Left lobe of liver (tissue), 2 donors: ENCODE data around the gene OPCML. TPM values are rescaled to one million over a fixed set of nuclear protein-coding genes. Genes with fewer than 3 reads are reported as not detected.
A peak's percentile ranks its signal among the peaks of the same experiment; 100 is the strongest.

Experiments
- ATAC-seq: fragments of 200-7000 bp; cut with Tn5 transposase; one replicate; pipeline ENCODE4 v1.9.1; 2020; ENCODE audit warnings: mild to moderate bottlenecking, moderate library complexity
- DNase-seq: peaks from one replicate; pipeline ENCODE4 v3.0.0-alpha.2; 2020; ENCODE audit warnings: low spot score
- total RNA-seq: library from RNA; stranded (reverse); gene quantifications from one replicate; pipeline ENCODE4 v1.2.1, GENCODE V29; 2021
- donor health status: DM: no; HTN: no; CAD: no; lungs with moderate emphysema.
- donor health status: DM: no; HTN: yes; CAD: no.

Gene OPCML
- total RNA-seq, 1 donor from 2014 or later: 0.05 TPM

- ATAC-seq (no peak), DNase-seq (no peak)
These were observed 562.4 kb downstream of the OPCML start for GRCh38 chr11:132969892-132970291.

GRCh38 chr11:132962041-132962440 is 570.3 kb downstream of the OPCML start:
- DNase-seq: no peak
- ATAC-seq: no peak

- DNase-seq (no peak), ATAC-seq (no peak)
These were observed 570.8 kb downstream of the OPCML start for GRCh38 chr11:132961453-132961852.

- ATAC-seq (no peak), DNase-seq (no peak)
These were observed 571.8 kb downstream of the OPCML start for GRCh38 chr11:132960273-132961078.

- DNase-seq (no peak), ATAC-seq (no peak)
These were observed 572.6 kb downstream of the OPCML start for GRCh38 chr11:132959693-132960092.

- DNase-seq (no peak), ATAC-seq (no peak)
These were observed 574.4 kb downstream of the OPCML start for GRCh38 chr11:132957881-132958280.

- ATAC-seq: peak; percentile 85
- no peak for DNase-seq
These were observed 584.0 kb downstream of the OPCML start for GRCh38 chr11:132948252-132948651.

- no peak for DNase-seq
- no peak for ATAC-seq
These were observed 587.7 kb downstream of the OPCML start for GRCh38 chr11:132944569-132944944.

GRCh38 chr11:132943706-132944568 is 588.4 kb downstream of the OPCML start:
- DNase-seq (no peak), ATAC-seq (peak; percentile 64)

- DNase-seq (no peak), ATAC-seq (no peak)
These were observed 589.0 kb downstream of the OPCML start for GRCh38 chr11:132943357-132943705.

- ATAC-seq: peak; percentile 35
- no peak for DNase-seq
These were observed 589.5 kb downstream of the OPCML start for GRCh38 chr11:132942611-132943356.

GRCh38 chr11:132941761-132942160 is 590.5 kb downstream of the OPCML start:
- DNase-seq (no peak), ATAC-seq (no peak)

GRCh38 chr11:132941024-132941646 is 591.2 kb downstream of the OPCML start:
- peak; percentile 71 for ATAC-seq
- no peak for DNase-seq

- DNase-seq (no peak), ATAC-seq (peak; percentile 25)
These were observed 595.3 kb downstream of the OPCML start for GRCh38 chr11:132937016-132937415.

- DNase-seq (no peak), ATAC-seq (no peak)
These were observed 596.9 kb downstream of the OPCML start for GRCh38 chr11:132935383-132935782.

GRCh38 chr11:132933703-132934102 is 598.6 kb downstream of the OPCML start:
- DNase-seq: no peak

GRCh38 chr11:132925825-132926469 is 606.4 kb downstream of the OPCML start:
- peak; percentile 84 for DNase-seq
- ATAC-seq: peak; percentile 96

More at GRCh38 chr11:132933703-132934102, 598.6 kb downstream of the OPCML start:
- no peak for ATAC-seq

- ATAC-seq (no peak), DNase-seq (no peak)
These were observed 610.7 kb downstream of the OPCML start for GRCh38 chr11:132921597-132921996.

- ATAC-seq (no peak), DNase-seq (no peak)
These were observed 611.7 kb downstream of the OPCML start for GRCh38 chr11:132920451-132921096.

GRCh38 chr11:132914600-132914999 is 617.7 kb downstream of the OPCML start:
- DNase-seq: no peak
- ATAC-seq: no peak
